ENCODE results near the gene GPS1.

The GPS1 gene

GRCh38 chr17:82008941-82009405, 42.7 kb upstream of the GPS1 start:
- no peaks in the 10 kb centered on the region; the same call in 1 of the 2 replicates for H3K4me1 ChIP-seq (ENCODE audit: control insufficient read depth, insufficient read depth, low read length)

GRCh38 chr17:82009413-82009812, 42.3 kb upstream of the GPS1 start:
- H3K27me3 ChIP-seq (ENCODE audit: control insufficient read depth, insufficient read depth, low read length) = no peaks in the 10 kb centered on the region
- no peak for DNase-seq (ENCODE audit: low read depth, low spot score)
- no peak overlapping the region for H3K4me3 ChIP-seq (ENCODE audit: low read length)
- peaks cover 3% of the 10 kb centered on the region; the same call in 1 of the 2 replicates for H3K36me3 ChIP-seq (ENCODE audit: control insufficient read depth, insufficient read depth, low read length)
- H3K27ac ChIP-seq (ENCODE audit: low read length) = no peak overlapping the region
- H3K9me3 ChIP-seq (ENCODE audit: control insufficient read depth, insufficient read depth, low read length) = no peaks in the 10 kb centered on the region
- no CpG with 5 or more reads among the region's 15 CpGs for WGBS (ENCODE audit: insufficient coverage, insufficient read length)
- H3K4me1 ChIP-seq (ENCODE audit: control insufficient read depth, insufficient read depth, low read length) = no peaks in the 10 kb centered on the region; the same call in 1 of the 2 replicates

More at GRCh38 chr17:82008941-82009405, 42.7 kb upstream of the GPS1 start:
- Histone ChIP-seq H3K9me3 (ENCODE audit: control insufficient read depth, insufficient read depth, low read length) (no peaks in the 10 kb centered on the region), H3K4me3 (ENCODE audit: low read length) (no peak overlapping the region), H3K36me3 (ENCODE audit: control insufficient read depth, insufficient read depth, low read length) (peaks cover 3% of the 10 kb centered on the region; the same call in 1 of the 2 replicates), H3K27ac (ENCODE audit: low read length) (no peak overlapping the region), H3K27me3 (ENCODE audit: control insufficient read depth, insufficient read depth, low read length) (no peaks in the 10 kb centered on the region)
- no CpG with 5 or more reads among the region's 28 CpGs for WGBS (ENCODE audit: insufficient coverage, insufficient read length)
- DNase-seq (ENCODE audit: low read depth, low spot score) = no peak

- WGBS (ENCODE audit: insufficient coverage, insufficient read length) = no CpG with 5 or more reads among the region's 39 CpGs
- Histone ChIP-seq H3K27me3 (ENCODE audit: control insufficient read depth, insufficient read depth, low read length) (no peaks in the 10 kb centered on the region), H3K4me3 (ENCODE audit: low read length) (no peak overlapping the region), H3K27ac (ENCODE audit: low read length) (no peak overlapping the region), H3K4me1 (ENCODE audit: control insufficient read depth, insufficient read depth, low read length) (no peaks in the 10 kb centered on the region; the same call in 1 of the 2 replicates), H3K36me3 (ENCODE audit: control insufficient read depth, insufficient read depth, low read length) (peaks cover 3% of the 10 kb centered on the region; the same call in 1 of the 2 replicates), H3K9me3 (ENCODE audit: control insufficient read depth, insufficient read depth, low read length) (no peaks in the 10 kb centered on the region)
- no peak for DNase-seq (ENCODE audit: low read depth, low spot score)
These were observed 40.8 kb upstream of the GPS1 start for GRCh38 chr17:82010575-82011525.

- no peak overlapping the region for H3K4me3 ChIP-seq (ENCODE audit: low read length)
- H3K27me3 ChIP-seq (ENCODE audit: control insufficient read depth, insufficient read depth, low read length) = no peaks in the 10 kb centered on the region
- H3K4me1 ChIP-seq (ENCODE audit: control insufficient read depth, insufficient read depth, low read length) = no peaks in the 10 kb centered on the region; the same call in 1 of the 2 replicates
- peaks cover 3% of the 10 kb centered on the region; the same call in 1 of the 2 replicates for H3K36me3 ChIP-seq (ENCODE audit: control insufficient read depth, insufficient read depth, low read length)
- H3K27ac ChIP-seq (ENCODE audit: low read length) = no peak overlapping the region
- DNase-seq (ENCODE audit: low read depth, low spot score) = no peak
- WGBS (ENCODE audit: insufficient coverage, insufficient read length) = no CpG with 5 or more reads among the region's 19 CpGs
- H3K9me3 ChIP-seq (ENCODE audit: control insufficient read depth, insufficient read depth, low read length) = no peaks in the 10 kb centered on the region
These were observed 40.0 kb upstream of the GPS1 start for GRCh38 chr17:82011617-82012187.

- peaks cover 3% of the 10 kb centered on the region; the same call in 1 of the 2 replicates for H3K36me3 ChIP-seq (ENCODE audit: control insufficient read depth, insufficient read depth, low read length)
- H3K4me1 ChIP-seq (ENCODE audit: control insufficient read depth, insufficient read depth, low read length) = no peaks in the 10 kb centered on the region; the same call in 1 of the 2 replicates
- no peak for DNase-seq (ENCODE audit: low read depth, low spot score)
- no peaks in the 10 kb centered on the region for H3K27me3 ChIP-seq (ENCODE audit: control insufficient read depth, insufficient read depth, low read length)
- H3K4me3 ChIP-seq (ENCODE audit: low read length) = no peak overlapping the region
- no peak overlapping the region for H3K27ac ChIP-seq (ENCODE audit: low read length)
- no CpG with 5 or more reads among the region's 20 CpGs for WGBS (ENCODE audit: insufficient coverage, insufficient read length)
- H3K9me3 ChIP-seq (ENCODE audit: control insufficient read depth, insufficient read depth, low read length) = no peaks in the 10 kb centered on the region
These were observed 39.4 kb upstream of the GPS1 start for GRCh38 chr17:82012261-82012639.

GRCh38 chr17:82012640-82013295, 38.9 kb upstream of the GPS1 start:
- DNase-seq (ENCODE audit: low read depth, low spot score) = no peak

GRCh38 chr17:82013341-82013740, 38.4 kb upstream of the GPS1 start:
- Histone ChIP-seq H3K27ac (ENCODE audit: low read length) (no peak overlapping the region), H3K4me3 (ENCODE audit: low read length) (no peak overlapping the region), H3K27me3 (ENCODE audit: control insufficient read depth, insufficient read depth, low read length) (no peaks in the 10 kb centered on the region), H3K9me3 (ENCODE audit: control insufficient read depth, insufficient read depth, low read length) (no peaks in the 10 kb centered on the region), H3K36me3 (ENCODE audit: control insufficient read depth, insufficient read depth, low read length) (peaks cover 5% of the 10 kb centered on the region; the same call in 1 of the 2 replicates), H3K4me1 (ENCODE audit: control insufficient read depth, insufficient read depth, low read length) (no peaks in the 10 kb centered on the region; the same call in 1 of the 2 replicates)
- WGBS (ENCODE audit: insufficient coverage, insufficient read length) = no CpG with 5 or more reads among the region's 22 CpGs
- DNase-seq (ENCODE audit: low read depth, low spot score) = no peak

More at GRCh38 chr17:82012640-82013295, 38.9 kb upstream of the GPS1 start:
- H3K4me1 ChIP-seq (ENCODE audit: control insufficient read depth, insufficient read depth, low read length) = no peaks in the 10 kb centered on the region; the same call in 1 of the 2 replicates
- no peak overlapping the region for H3K4me3 ChIP-seq (ENCODE audit: low read length)
- WGBS (ENCODE audit: insufficient coverage, insufficient read length) = no CpG with 5 or more reads among the region's 19 CpGs
- no peaks in the 10 kb centered on the region for H3K27me3 ChIP-seq (ENCODE audit: control insufficient read depth, insufficient read depth, low read length)
- no peak overlapping the region for H3K27ac ChIP-seq (ENCODE audit: low read length)
- H3K9me3 ChIP-seq (ENCODE audit: control insufficient read depth, insufficient read depth, low read length) = no peaks in the 10 kb centered on the region
- H3K36me3 ChIP-seq (ENCODE audit: control insufficient read depth, insufficient read depth, low read length) = peaks cover 3% of the 10 kb centered on the region; the same call in 1 of the 2 replicates

GRCh38 chr17:82013772-82014321, 37.9 kb upstream of the GPS1 start:
- Histone ChIP-seq H3K36me3 (ENCODE audit: control insufficient read depth, insufficient read depth, low read length) (peaks cover 6% of the 10 kb centered on the region; the same call in 1 of the 2 replicates), H3K27me3 (ENCODE audit: control insufficient read depth, insufficient read depth, low read length) (no peaks in the 10 kb centered on the region), H3K4me3 (ENCODE audit: low read length) (no peak overlapping the region), H3K4me1 (ENCODE audit: control insufficient read depth, insufficient read depth, low read length) (no peaks in the 10 kb centered on the region; the same call in 1 of the 2 replicates), H3K9me3 (ENCODE audit: control insufficient read depth, insufficient read depth, low read length) (no peaks in the 10 kb centered on the region), H3K27ac (ENCODE audit: low read length) (no peak overlapping the region)
- DNase-seq (ENCODE audit: low read depth, low spot score) = no peak
- no CpG with 5 or more reads among the region's 16 CpGs for WGBS (ENCODE audit: insufficient coverage, insufficient read length)

- no CpG with 5 or more reads among the region's 23 CpGs for WGBS (ENCODE audit: insufficient coverage, insufficient read length)
- H3K27ac ChIP-seq (ENCODE audit: low read length) = no peak overlapping the region
- no peaks in the 10 kb centered on the region for H3K9me3 ChIP-seq (ENCODE audit: control insufficient read depth, insufficient read depth, low read length)
- peaks cover 6% of the 10 kb centered on the region; the same call in 1 of the 2 replicates for H3K36me3 ChIP-seq (ENCODE audit: control insufficient read depth, insufficient read depth, low read length)
- no peak for DNase-seq (ENCODE audit: low read depth, low spot score)
- H3K27me3 ChIP-seq (ENCODE audit: control insufficient read depth, insufficient read depth, low read length) = no peaks in the 10 kb centered on the region
- no peak overlapping the region for H3K4me3 ChIP-seq (ENCODE audit: low read length)
- H3K4me1 ChIP-seq (ENCODE audit: control insufficient read depth, insufficient read depth, low read length) = no peaks in the 10 kb centered on the region; the same call in 1 of the 2 replicates
These were observed 37.3 kb upstream of the GPS1 start for GRCh38 chr17:82014432-82014831.

GRCh38 chr17:82014971-82015310, 36.8 kb upstream of the GPS1 start:
- Histone ChIP-seq H3K9me3 (ENCODE audit: control insufficient read depth, insufficient read depth, low read length) (no peaks in the 10 kb centered on the region), H3K36me3 (ENCODE audit: control insufficient read depth, insufficient read depth, low read length) (peaks cover 6% of the 10 kb centered on the region; the same call in 1 of the 2 replicates), H3K27ac (ENCODE audit: low read length) (no peak overlapping the region), H3K27me3 (ENCODE audit: control insufficient read depth, insufficient read depth, low read length) (no peaks in the 10 kb centered on the region), H3K4me1 (ENCODE audit: control insufficient read depth, insufficient read depth, low read length) (no peaks in the 10 kb centered on the region; the same call in 1 of the 2 replicates), H3K4me3 (ENCODE audit: low read length) (no peak overlapping the region)
- no peak for DNase-seq (ENCODE audit: low read depth, low spot score)
- no CpG with 5 or more reads among the region's 13 CpGs for WGBS (ENCODE audit: insufficient coverage, insufficient read length)

Data from iPS DF 6.9 (cell line).